GM21447 (cell line): ENCODE results near the gene GALNT9.

Experiments
- ATAC-seq: cut with Tn5 transposase; IDR thresholded peaks from one replicate; pipeline ENCODE4 v1.9.1; 2021; ENCODE audit not compliant: unreplicated experiment

GALNT9 gene

GRCh38 chr12:132187646-132188450 lies 141.5 kb downstream of the GALNT9 start:
- ATAC-seq: no peak

- no peak for ATAC-seq
These were observed 142.3 kb downstream of the GALNT9 start for GRCh38 chr12:132186857-132187620.

GRCh38 chr12:132186208-132186856 lies 143.1 kb downstream of the GALNT9 start:
- no peak for ATAC-seq

GRCh38 chr12:132185705-132186104 lies 143.7 kb downstream of the GALNT9 start:
- ATAC-seq: no peak

GRCh38 chr12:132182711-132183365 lies 146.6 kb downstream of the GALNT9 start:
- no peak for ATAC-seq

- no peak for ATAC-seq
These were observed 147.1 kb downstream of the GALNT9 start for GRCh38 chr12:132182206-132182710.

- no peak for ATAC-seq
These were observed 147.7 kb downstream of the GALNT9 start for GRCh38 chr12:132181570-132182200.

- no peak for ATAC-seq
These were observed 148.5 kb downstream of the GALNT9 start for GRCh38 chr12:132180648-132181546.

- no peak for ATAC-seq
These were observed 149.7 kb downstream of the GALNT9 start for GRCh38 chr12:132179431-132180362.

- ATAC-seq: no peak
These were observed 150.5 kb downstream of the GALNT9 start for GRCh38 chr12:132178801-132179401.

- no peak for ATAC-seq
These were observed 151.1 kb downstream of the GALNT9 start for GRCh38 chr12:132178316-132178715.

- ATAC-seq: no peak
These were observed 152.4 kb downstream of the GALNT9 start for GRCh38 chr12:132176920-132177551.

- ATAC-seq: no peak
These were observed 152.9 kb downstream of the GALNT9 start for GRCh38 chr12:132176385-132176919.

GRCh38 chr12:132175496-132176384 lies 153.6 kb downstream of the GALNT9 start:
- no peak for ATAC-seq

GRCh38 chr12:132174839-132175490 lies 154.4 kb downstream of the GALNT9 start:
- no peak for ATAC-seq
